K562 (cell line): Measurements from ENCODE around the gene SNX17. TPM values are rescaled to one million over a fixed set of nuclear protein-coding genes. Genes with fewer than 3 reads are reported as not detected.

ENCODE experiments used
- ADNP ChIP-seq: fragments of 200-800 bp; sonication (Bioruptor generic); IDR thresholded peaks from 2 replicates; pipeline ENCODE4 v1.6.1; 2016; ENCODE audit warnings: missing genetic modification characterization, missing compliant biosample characterization
- ARID4B ChIP-seq: sonication (generic); formaldehyde crosslinking; IDR thresholded peaks from 2 replicates; pipeline ENCODE4 v1.8.0; 2022; ENCODE audit warnings: mild to moderate bottlenecking, missing genetic modification reagents
- HOXB6 ChIP-seq: fragments of 250-450 bp; sonication (Bioruptor Pico); IDR thresholded peaks from 2 replicates; pipeline ENCODE4 v1.5.1; 2022; ENCODE audit warnings: mild to moderate bottlenecking, borderline replicate concordance
- MLX ChIP-seq, 2 experiments: fragments of 450-650 bp in 1 of 2; sonication (generic) in 1 of 2; formaldehyde crosslinking; conservative IDR thresholded peaks; 2 replicates each; pipeline versions ENCODE4 v1.4.0 to v1.8.1; 2020 to 2022; ENCODE audit warnings: mild to moderate bottlenecking in 1 of 2, missing genetic modification reagents in 1 of 2
- NR1H2 ChIP-seq: sonication (generic); formaldehyde crosslinking; IDR thresholded peaks from 2 replicates; pipeline ENCODE4 v1.4.0; 2020; ENCODE audit warnings: mild to moderate bottlenecking, missing genetic modification reagents
- NR4A1 ChIP-seq, 2 experiments: fragments of 250-450 bp in 1 of 2; fragments of 450-650 bp in 1 of 2; sonication (Bioruptor Pico) in 1 of 2; IDR thresholded peaks; 2 replicates each; pipeline versions ENCODE4 v1.4.0 to v1.6.1; 2016 to 2020; ENCODE audit warnings: mild to moderate bottlenecking in 2 of 2, missing compliant biosample characterization in 1 of 2, missing genetic modification characterization in 1 of 2, moderate library complexity in 1 of 2
- PTBP1 ChIP-seq: fragments of 200-400 bp; formaldehyde crosslinking; IDR thresholded peaks from 2 replicates; pipeline ENCODE4 v1.6.1; 2017; ENCODE audit warnings: low read depth, low read length
- RCOR1 ChIP-seq, 2 experiments: IDR thresholded peaks; 2 replicates each; pipeline ENCODE4 v1.6.1; 2012; ENCODE audit warnings: low read depth in 2 of 2, low read length in 2 of 2, borderline replicate concordance in 1 of 2, improper control_type of control experiment in 1 of 2
- ZC3H11A ChIP-seq: IDR thresholded peaks from 2 replicates; pipeline ENCODE4 v1.6.1; 2012; ENCODE audit warnings: low read depth, low read length, improper control_type of control experiment
- ZKSCAN3 ChIP-seq: fragments of 250-450 bp; sonication (Bioruptor Pico); IDR thresholded peaks from 2 replicates; pipeline ENCODE4 v1.4.0; 2020
- ZNF212 ChIP-seq: fragments of 450-650 bp; formaldehyde crosslinking; IDR thresholded peaks from 2 replicates; pipeline ENCODE4 v1.4.0; 2020; ENCODE audit warnings: mild to moderate bottlenecking
- ZNF282 ChIP-seq: sonication (generic); formaldehyde crosslinking; IDR thresholded peaks from 2 replicates; pipeline ENCODE4 v1.8.1; 2023; ENCODE audit warnings: missing genetic modification reagents
- ZNF766 ChIP-seq: fragments of 200-800 bp; sonication (Bioruptor generic); conservative IDR thresholded peaks from 2 replicates; pipeline ENCODE4 v1.6.1; 2016; ENCODE audit warnings: missing genetic modification characterization, missing compliant biosample characterization
- polyA plus RNA-seq, 8 experiments: library from polyadenylated mRNA; depleted of rRNA in 4 of 8; stranded (reverse) in 5 of 8; unstranded in 3 of 8; fragments of >200 nt; fragmentation: Nextera tagmentation in 2 of 8; fragmentation: Illumina TruSeq in 1 of 8; extraction: Ambion mirVana in 2 of 8; extraction: Trizol in 1 of 8; gene quantifications; 2 replicates each; pipeline versions ENCODE4 v1.2.1 to v1.2.3, GENCODE V29; 2011 to 2014; ENCODE audit warnings: inconsistent platforms in 1 of 8, missing spikeins in 1 of 8
- total RNA-seq, 7 experiments: library from RNA; depleted of rRNA in 6 of 7; stranded (reverse); fragments of >200 nt in 6 of 7; fragmentation: Illumina TruSeq in 2 of 7; extraction: Trizol in 2 of 7; gene quantifications; 2 replicates each; pipeline versions ENCODE4 v1.2.1 to v1.2.3, GENCODE V29; 2011 to 2021; ENCODE audit warnings: low replicate concordance in 1 of 7
- TF ChIP-seq, protein P1 (sequence below): fragments of 450-650 bp; formaldehyde crosslinking; IDR thresholded peaks from 2 replicates; pipeline ENCODE4 v1.4.0; 2020; ENCODE audit warnings: mild to moderate bottlenecking, moderate library complexity
- TF ChIP-seq, protein P2 (sequence below): fragments of 250-450 bp; sonication (Bioruptor Pico); IDR thresholded peaks from 2 replicates; pipeline ENCODE4 v1.4.0; 2020; ENCODE audit warnings: borderline replicate concordance
- TF ChIP-seq, protein P3 (sequence below): sonication (generic); formaldehyde crosslinking; IDR thresholded peaks from 2 replicates; pipeline ENCODE4 v1.8.1; 2023; ENCODE audit warnings: mild to moderate bottlenecking, missing genetic modification reagents

SNX17 gene
- total and polyA plus RNA-seq, 9 of the 15 experiments (the other 6 are each of a cell fraction or from before 2014, with no cell fraction given), result 3.0 to 75.7 (median 54.6) TPM

GRCh38 chr2:27380626-27381545 lies 10.5 kb downstream of the SNX17 start, which contains the start of gene ZNF513 (continued):
- TF ChIP-seq, protein P1, sequence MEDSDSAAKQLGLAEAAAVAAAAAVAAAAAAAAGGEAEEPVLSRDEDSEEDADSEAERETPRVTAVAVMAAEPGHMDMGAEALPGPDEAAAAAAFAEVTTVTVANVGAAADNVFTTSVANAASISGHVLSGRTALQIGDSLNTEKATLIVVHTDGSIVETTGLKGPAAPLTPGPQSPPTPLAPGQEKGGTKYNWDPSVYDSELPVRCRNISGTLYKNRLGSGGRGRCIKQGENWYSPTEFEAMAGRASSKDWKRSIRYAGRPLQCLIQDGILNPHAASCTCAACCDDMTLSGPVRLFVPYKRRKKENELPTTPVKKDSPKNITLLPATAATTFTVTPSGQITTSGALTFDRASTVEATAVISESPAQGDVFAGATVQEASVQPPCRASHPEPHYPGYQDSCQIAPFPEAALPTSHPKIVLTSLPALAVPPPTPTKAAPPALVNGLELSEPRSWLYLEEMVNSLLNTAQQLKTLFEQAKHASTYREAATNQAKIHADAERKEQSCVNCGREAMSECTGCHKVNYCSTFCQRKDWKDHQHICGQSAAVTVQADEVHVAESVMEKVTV (CRISPR knock-in tag), result no peak
- TF ChIP-seq MLX (CRISPR knock-in tag; conservative IDR thresholded peaks at IDR 0.05) (no peak), ARID4B (CRISPR knock-in tag) (peak; percentile 48; the same call in 1 of the 2 replicates), ADNP (tag) (no peak), ZNF282 (CRISPR knock-in tag) (no peak), ZNF212 (no peak), ZKSCAN3 (CRISPR knock-in tag) (no peak), ZC3H11A (no peak), NR4A1 (CRISPR knock-in tag; IDR thresholded peaks at IDR 0.05) (peak; percentile 83; the same call in 1 of the 2 replicates), NR4A1 (tag; IDR thresholded peaks at IDR 0.05) (0 out of 2 replicates have a peak, but pooled peaks have one; percentile 50), NR1H2 (CRISPR knock-in tag) (no peak), HOXB6 (CRISPR knock-in tag) (no peak), RCOR1 (IDR thresholded peaks at IDR 0.05; ENCODE audit: borderline replicate concordance in 1 of 2, low read depth in 2 of 2, low read length in 2 of 2) (no peak), PTBP1 (no peak), ZNF766 (CRISPR knock-in tag) (peak; percentile 51)
- TF ChIP-seq, protein P2, sequence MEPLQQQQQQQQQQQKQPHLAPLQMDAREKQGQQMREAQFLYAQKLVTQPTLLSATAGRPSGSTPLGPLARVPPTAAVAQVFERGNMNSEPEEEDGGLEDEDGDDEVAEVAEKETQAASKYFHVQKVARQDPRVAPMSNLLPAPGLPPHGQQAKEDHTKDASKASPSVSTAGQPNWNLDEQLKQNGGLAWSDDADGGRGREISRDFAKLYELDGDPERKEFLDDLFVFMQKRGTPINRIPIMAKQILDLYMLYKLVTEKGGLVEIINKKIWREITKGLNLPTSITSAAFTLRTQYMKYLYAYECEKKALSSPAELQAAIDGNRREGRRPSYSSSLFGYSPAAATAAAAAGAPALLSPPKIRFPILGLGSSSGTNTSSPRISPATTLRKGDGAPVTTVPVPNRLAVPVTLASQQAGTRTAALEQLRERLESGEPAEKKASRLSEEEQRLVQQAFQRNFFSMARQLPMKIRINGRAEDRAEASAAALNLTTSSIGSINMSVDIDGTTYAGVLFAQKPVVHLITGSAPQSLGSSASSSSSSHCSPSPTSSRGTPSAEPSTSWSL (CRISPR knock-in tag), result no peak
- TF ChIP-seq, protein P3, sequence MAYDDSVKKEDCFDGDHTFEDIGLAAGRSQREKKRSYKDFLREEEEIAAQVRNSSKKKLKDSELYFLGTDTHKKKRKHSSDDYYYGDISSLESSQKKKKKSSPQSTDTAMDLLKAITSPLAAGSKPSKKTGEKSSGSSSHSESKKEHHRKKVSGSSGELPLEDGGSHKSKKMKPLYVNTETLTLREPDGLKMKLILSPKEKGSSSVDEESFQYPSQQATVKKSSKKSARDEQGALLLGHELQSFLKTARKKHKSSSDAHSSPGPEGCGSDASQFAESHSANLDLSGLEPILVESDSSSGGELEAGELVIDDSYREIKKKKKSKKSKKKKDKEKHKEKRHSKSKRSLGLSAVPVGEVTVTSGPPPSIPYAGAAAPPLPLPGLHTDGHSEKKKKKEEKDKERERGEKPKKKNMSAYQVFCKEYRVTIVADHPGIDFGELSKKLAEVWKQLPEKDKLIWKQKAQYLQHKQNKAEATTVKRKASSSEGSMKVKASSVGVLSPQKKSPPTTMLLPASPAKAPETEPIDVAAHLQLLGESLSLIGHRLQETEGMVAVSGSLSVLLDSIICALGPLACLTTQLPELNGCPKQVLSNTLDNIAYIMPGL (CRISPR knock-in tag), result no peak
